ENCODE data around the gene ABHD2.

ABHD2 gene

GRCh38 chr15:89042387-89042786 is 45.9 kb upstream of the ABHD2 start (continued):
- TF ChIP-seq ZBTB49 (tag by site-specific recombination; IDR thresholded peaks at IDR 0.05; ENCODE audit: low read depth) (no peak), ZNF426 (tag by site-specific recombination; IDR thresholded peaks at IDR 0.05) (peak; percentile 93), SCRT1 (tag by site-specific recombination; IDR thresholded peaks at IDR 0.05; ENCODE audit: borderline replicate concordance) (no peak), ZNF776 (tag by site-specific recombination; IDR thresholded peaks at IDR 0.05; ENCODE audit: borderline replicate concordance) (no peak), ZBTB21 (tag by site-specific recombination; IDR thresholded peaks at IDR 0.05) (peak; percentile 59; the same call in 1 of the 2 replicates), ZNF600 (tag by site-specific recombination; IDR thresholded peaks at IDR 0.05) (no peak), HOXA7 (CRISPR knock-in tag; IDR thresholded peaks at IDR 0.05; ENCODE audit: borderline replicate concordance) (no peak), ZNF132 (tag by site-specific recombination; IDR thresholded peaks at IDR 0.05; ENCODE audit: borderline replicate concordance) (no peak), ZNF449 (tag by site-specific recombination; IDR thresholded peaks at IDR 0.05) (no peak), ZBTB11 (tag by site-specific recombination; conservative IDR thresholded peaks at IDR 0.05; ENCODE audit: low read depth) (peak; percentile 88), BCL6B (tag by site-specific recombination; IDR thresholded peaks at IDR 0.05) (no peak), ZNF266 (tag by site-specific recombination; IDR thresholded peaks at IDR 0.05; ENCODE audit: low read depth) (peak; percentile 92), ZNF571 (tag by site-specific recombination; IDR thresholded peaks at IDR 0.05) (no peak), ZNF677 (tag by site-specific recombination; IDR thresholded peaks at IDR 0.05) (no peak), ZSCAN16 (tag by site-specific recombination; IDR thresholded peaks at IDR 0.05) (no peak), ZNF155 (tag by site-specific recombination; IDR thresholded peaks at IDR 0.05) (no peak), ZFP37 (tag by site-specific recombination; IDR thresholded peaks at IDR 0.05) (peak; percentile 79), MYNN (tag by site-specific recombination; IDR thresholded peaks at IDR 0.05; ENCODE audit: borderline replicate concordance) (0 out of 2 replicates have a peak, but pooled peaks have one; percentile 60), ZNF37A (tag by site-specific recombination; IDR thresholded peaks at IDR 0.05) (no peak), ZSCAN5A (tag by site-specific recombination; IDR thresholded peaks at IDR 0.05) (no peak), PRDM10 (tag by site-specific recombination; IDR thresholded peaks at IDR 0.05) (no peak), ZBTB26 (tag by site-specific recombination; optimal IDR thresholded peaks at IDR 0.05) (no peak), ZNF529 (tag by site-specific recombination; IDR thresholded peaks at IDR 0.05; ENCODE audit: insufficient replicate concordance) (peak; percentile 81), ZNF302 (tag by site-specific recombination; IDR thresholded peaks at IDR 0.05; ENCODE audit: low read depth) (no peak; the same call in 1 of the 2 replicates), KLF8 (tag by site-specific recombination; IDR thresholded peaks at IDR 0.05) (no peak; the same call in 1 of the 2 replicates)

Data from HEK293 (cell line).